ENCODE data around the gene CALCB. TPM values are rescaled to one million over a fixed set of nuclear protein-coding genes. Genes with fewer than 3 reads are reported as not detected.

Gene CALCB
- total and polyA plus RNA-seq, 2 donors from 2014 or later, result 0.22 TPM; not detected in 1

DNA sequence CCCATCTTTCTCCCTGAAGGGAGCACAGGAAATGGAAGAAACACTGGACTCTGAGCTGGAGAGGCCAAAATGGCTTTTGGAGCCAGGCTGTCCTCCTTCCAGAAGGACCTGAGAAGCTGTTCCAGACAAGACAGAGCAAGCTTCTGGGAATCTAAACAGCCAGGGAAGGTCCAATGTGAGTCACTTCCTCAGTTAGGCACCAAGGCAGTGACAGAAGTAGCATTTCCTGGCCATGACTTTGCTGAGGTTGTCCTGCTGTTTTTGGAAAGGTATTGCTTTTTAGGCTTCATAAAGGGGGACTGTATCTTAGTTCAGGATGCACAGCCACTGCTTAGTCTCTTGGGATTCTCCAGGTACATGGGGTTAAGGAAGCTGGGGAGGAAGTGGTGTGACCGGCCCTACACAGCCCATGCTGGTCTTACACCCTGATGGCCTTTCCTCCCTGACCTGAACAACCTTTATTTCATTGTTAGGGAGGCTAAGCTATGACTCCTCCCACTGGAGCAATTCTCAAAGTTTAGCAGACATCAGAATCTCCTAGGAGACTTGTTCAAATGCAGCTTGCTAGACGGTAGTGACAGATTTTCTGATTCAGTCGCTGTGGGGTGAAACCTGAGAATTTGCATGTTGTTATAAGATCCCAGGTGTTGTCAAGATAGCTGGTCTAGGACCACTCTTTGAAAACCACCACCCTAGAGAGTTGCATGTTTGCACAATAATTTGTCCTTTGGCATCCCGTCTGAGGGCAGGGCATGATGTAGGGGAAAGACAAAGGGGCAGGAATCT lies 34.5 kb downstream of the CALCB start:
- FAIRE-seq (no peak), DNase-seq (no peak)
- Histone ChIP-seq H3K4me3 (ENCODE audit: low read length in 3 of 3) (no peak overlapping the region), H3K4me1 (ENCODE audit: control insufficient read depth in 2 of 3, insufficient read depth in 2 of 3, low read depth in 1 of 3, low read length in 3 of 3) (no peaks in the 10 kb centered on the region), H3K36me3 (ENCODE audit: control insufficient read depth in 2 of 3, insufficient read depth in 3 of 3, low read length in 3 of 3) (no peaks in the 10 kb centered on the region), H3K9me3 (ENCODE audit: control insufficient read depth in 2 of 3, insufficient read depth in 1 of 3, low read length in 3 of 3) (no peaks in the 10 kb centered on the region), H3K27me3 (ENCODE audit: control insufficient read depth, insufficient read depth, low read length) (no peaks in the 10 kb centered on the region), H3K9ac (ENCODE audit: low read length in 3 of 3) (no peak overlapping the region), H3K27ac (ENCODE audit: low read depth in 2 of 2, low read length in 2 of 2) (no peak overlapping the region)
- TF ChIP-seq, protein P1, sequence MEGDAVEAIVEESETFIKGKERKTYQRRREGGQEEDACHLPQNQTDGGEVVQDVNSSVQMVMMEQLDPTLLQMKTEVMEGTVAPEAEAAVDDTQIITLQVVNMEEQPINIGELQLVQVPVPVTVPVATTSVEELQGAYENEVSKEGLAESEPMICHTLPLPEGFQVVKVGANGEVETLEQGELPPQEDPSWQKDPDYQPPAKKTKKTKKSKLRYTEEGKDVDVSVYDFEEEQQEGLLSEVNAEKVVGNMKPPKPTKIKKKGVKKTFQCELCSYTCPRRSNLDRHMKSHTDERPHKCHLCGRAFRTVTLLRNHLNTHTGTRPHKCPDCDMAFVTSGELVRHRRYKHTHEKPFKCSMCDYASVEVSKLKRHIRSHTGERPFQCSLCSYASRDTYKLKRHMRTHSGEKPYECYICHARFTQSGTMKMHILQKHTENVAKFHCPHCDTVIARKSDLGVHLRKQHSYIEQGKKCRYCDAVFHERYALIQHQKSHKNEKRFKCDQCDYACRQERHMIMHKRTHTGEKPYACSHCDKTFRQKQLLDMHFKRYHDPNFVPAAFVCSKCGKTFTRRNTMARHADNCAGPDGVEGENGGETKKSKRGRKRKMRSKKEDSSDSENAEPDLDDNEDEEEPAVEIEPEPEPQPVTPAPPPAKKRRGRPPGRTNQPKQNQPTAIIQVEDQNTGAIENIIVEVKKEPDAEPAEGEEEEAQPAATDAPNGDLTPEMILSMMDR (IDR thresholded peaks at IDR 0.05; ENCODE audit: borderline replicate concordance, extremely low read depth, insufficient read depth), result no peak
- intact Hi-C loops (cut with DNase I), result no loop called here

DNA sequence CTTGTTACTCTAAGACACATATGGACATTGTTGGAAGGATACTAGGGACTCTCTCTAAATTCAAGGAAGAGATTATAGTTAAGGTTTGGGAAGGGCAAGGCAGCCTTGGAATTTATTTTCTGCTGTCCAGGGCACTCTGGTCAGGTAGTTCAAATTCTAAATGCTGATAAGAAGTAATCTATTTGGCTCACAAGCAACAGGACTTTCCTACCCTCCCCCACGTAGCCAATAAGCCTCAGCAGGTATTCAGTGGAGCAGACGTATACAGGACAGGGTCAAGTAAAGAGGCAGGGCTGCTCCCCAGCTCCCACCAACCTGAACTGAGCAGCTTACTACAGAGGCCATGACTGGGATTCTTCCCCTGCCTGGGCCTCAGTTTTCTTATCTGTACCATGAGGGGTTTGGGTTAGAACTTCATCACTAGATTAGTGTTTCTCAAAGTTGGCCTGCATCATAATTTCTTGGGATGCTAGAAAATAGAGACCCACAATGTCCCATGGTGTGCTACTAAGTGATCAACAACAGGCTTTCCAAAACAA lies 35.3 kb downstream of the CALCB start:
- intact Hi-C loops (cut with DNase I), result no loop called here
- FAIRE-seq, result no peak
- Histone ChIP-seq H3K4me3 (ENCODE audit: low read length in 3 of 3) (no peak overlapping the region), H3K4me1 (ENCODE audit: control insufficient read depth in 2 of 3, insufficient read depth in 2 of 3, low read depth in 1 of 3, low read length in 3 of 3) (no peaks in the 10 kb centered on the region), H3K27me3 (ENCODE audit: control insufficient read depth, insufficient read depth, low read length) (no peaks in the 10 kb centered on the region), H3K36me3 (ENCODE audit: control insufficient read depth in 2 of 3, insufficient read depth in 3 of 3, low read length in 3 of 3) (no peaks in the 10 kb centered on the region), H3K9me3 (ENCODE audit: control insufficient read depth in 2 of 3, insufficient read depth in 1 of 3, low read length in 3 of 3) (no peaks in the 10 kb centered on the region), H3K27ac (ENCODE audit: low read depth in 2 of 2, low read length in 2 of 2) (no peak overlapping the region), H3K9ac (ENCODE audit: low read length in 3 of 3) (no peak overlapping the region)
- DNase-seq, result no peak
- TF ChIP-seq, protein P1 (IDR thresholded peaks at IDR 0.05; ENCODE audit: borderline replicate concordance, extremely low read depth, insufficient read depth), result no peak

DNA sequence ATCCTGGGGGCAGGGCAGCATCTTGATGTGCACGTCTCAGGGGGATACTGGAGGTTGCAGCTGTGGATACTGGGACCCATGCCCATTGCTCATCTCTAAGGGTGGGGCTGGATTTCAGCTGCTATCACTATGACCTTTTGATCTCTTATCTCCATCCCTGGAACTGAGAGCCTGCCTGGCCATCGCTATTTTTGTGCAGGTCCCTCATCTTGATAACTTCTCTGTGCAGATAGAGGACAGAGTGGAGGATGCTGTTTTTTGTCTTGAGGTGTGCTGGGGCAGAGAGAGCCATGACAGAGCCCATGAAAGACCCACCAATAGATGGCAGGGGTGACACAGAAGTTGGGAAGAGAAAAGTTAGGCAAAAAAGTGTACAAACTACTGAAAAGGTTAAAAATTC lies 36.2 kb downstream of the CALCB start:
- Histone ChIP-seq H3K27ac (ENCODE audit: low read depth in 2 of 2, low read length in 2 of 2) (no peak overlapping the region), H3K4me3 (ENCODE audit: low read length in 3 of 3) (no peak overlapping the region), H3K27me3 (ENCODE audit: control insufficient read depth, insufficient read depth, low read length) (no peaks in the 10 kb centered on the region), H3K4me1 (ENCODE audit: control insufficient read depth in 2 of 3, insufficient read depth in 2 of 3, low read depth in 1 of 3, low read length in 3 of 3) (no peaks in the 10 kb centered on the region), H3K9me3 (ENCODE audit: control insufficient read depth in 2 of 3, insufficient read depth in 1 of 3, low read length in 3 of 3) (no peaks in the 10 kb centered on the region), H3K9ac (ENCODE audit: low read length in 3 of 3) (no peak overlapping the region), H3K36me3 (ENCODE audit: control insufficient read depth in 2 of 3, insufficient read depth in 3 of 3, low read length in 3 of 3) (no peaks in the 10 kb centered on the region)
- intact Hi-C loops (cut with DNase I), result no loop called here
- TF ChIP-seq, protein P1 (IDR thresholded peaks at IDR 0.05; ENCODE audit: borderline replicate concordance, extremely low read depth, insufficient read depth), result no peak
- FAIRE-seq (no peak), DNase-seq (no peak)

Measured in kidney (tissue), 14 donors.